Mesodermal cell (in vitro differentiated cells): Measurements from ENCODE around the gene TRIM41.
A peak's percentile ranks its signal among the peaks of the same experiment; 100 is the strongest.

ENCODE experiments used
- H3K27ac ChIP-seq: 2 replicates; pipeline ENCODE4 v1.7.0; 2013; ENCODE audit warnings: mild to moderate bottlenecking, low read depth, low read length, moderate library complexity; ENCODE audit not compliant: severe bottlenecking
- H3K36me3 ChIP-seq: 2 replicates; pipeline ENCODE4 v1.7.1; 2013; ENCODE audit warnings: mild to moderate bottlenecking, low read length, moderate library complexity; ENCODE audit not compliant: control insufficient read depth, insufficient read depth
- H3K4me1 ChIP-seq: one replicate; pipeline ENCODE4 v1.7.1; 2013; ENCODE audit warnings: mild to moderate bottlenecking, low read length; ENCODE audit not compliant: insufficient read depth, control insufficient read depth, poor library complexity, severe bottlenecking
- H3K4me3 ChIP-seq: 2 replicates; pipeline ENCODE4 v1.7.0; 2013; ENCODE audit warnings: low read length, control low read depth, mild to moderate bottlenecking; ENCODE audit not compliant: insufficient read depth, poor library complexity, severe bottlenecking; ENCODE audit errors: extremely low read depth
- H3K9me3 ChIP-seq: 2 replicates; pipeline ENCODE4 v1.7.1; 2013; ENCODE audit warnings: mild to moderate bottlenecking, low read length, moderate library complexity; ENCODE audit not compliant: control insufficient read depth
- WGBS, 2 experiments: methylation state at CpG; one replicate each; pipeline ENCODE4 v1.1.5; 2013; ENCODE audit warnings: missing lambda C conversion rate in 2 of 2; ENCODE audit not compliant: insufficient coverage in 2 of 2; 5-methylcytosine and 5-hydroxymethylcytosine counted together

Gene TRIM41

GRCh38 chr5:181221792-181222629, 1.1 kb upstream of the TRIM41 start:
- WGBS, 2 experiments = 2 to 3% methylated on average over 49 to 50 of the region's 50 CpGs
- no peaks in the 10 kb centered on the region for H3K9me3 ChIP-seq

GRCh38 chr5:181222630-181223057, 437 bp upstream of the TRIM41 start:
- H3K4me3 ChIP-seq = peak overlapping the region; percentile 73
- WGBS, 2 experiments = 0% methylated on average over 11 to 12 of the region's 18 CpGs
- H3K36me3 ChIP-seq = peaks cover 24% of the 10 kb centered on the region
- no peaks in the 10 kb centered on the region for H3K4me1 ChIP-seq
- no peaks in the 10 kb centered on the region for H3K9me3 ChIP-seq
- H3K27ac ChIP-seq = peak overlapping the region; percentile 97

More at GRCh38 chr5:181221792-181222629, 1.1 kb upstream of the TRIM41 start:
- Histone ChIP-seq H3K4me3 (peak overlapping the region; percentile 73), H3K36me3 (peaks cover 18% of the 10 kb centered on the region), H3K27ac (peak overlapping the region; percentile 97), H3K4me1 (no peaks in the 10 kb centered on the region)

GRCh38 chr5:181223729-181224389, 778 bp downstream of the TRIM41 start:
- no peaks in the 10 kb centered on the region for H3K4me1 ChIP-seq
- H3K4me3 ChIP-seq = peak overlapping the region; percentile 73
- H3K9me3 ChIP-seq = no peaks in the 10 kb centered on the region
- peak overlapping the region; percentile 97 for H3K27ac ChIP-seq
- H3K36me3 ChIP-seq = peaks cover 28% of the 10 kb centered on the region
- WGBS, 2 experiments = 7% methylated on average over 15 to 16 of the region's 31 CpGs

GRCh38 chr5:181224390-181225229, 1.5 kb downstream of the TRIM41 start:
- Histone ChIP-seq H3K9me3 (no peaks in the 10 kb centered on the region), H3K36me3 (peaks cover 36% of the 10 kb centered on the region), H3K27ac (peak overlapping the region; percentile 97), H3K4me1 (no peaks in the 10 kb centered on the region), H3K4me3 (peak overlapping the region; percentile 73)
- 89 to 91% methylated on average over 19 to 22 of the region's 22 CpGs for WGBS, 2 experiments

- WGBS, 2 experiments = 90 to 95% methylated on average over 13 of the region's 13 CpGs
- peaks cover 73% of the 10 kb centered on the region for H3K36me3 ChIP-seq
- no peak overlapping the region for H3K4me3 ChIP-seq
Observed at GRCh38 chr5:181229996-181230395, 6.9 kb downstream of the TRIM41 start.

GRCh38 chr5:181230551-181230950, 7.5 kb downstream of the TRIM41 start:
- Histone ChIP-seq H3K4me1 (no peaks in the 10 kb centered on the region), H3K36me3 (peaks cover 72% of the 10 kb centered on the region), H3K27ac (no peak overlapping the region), H3K4me3 (no peak overlapping the region), H3K9me3 (no peaks in the 10 kb centered on the region)
- WGBS, 2 experiments = 89 to 93% methylated on average over 5 to 6 of the region's 6 CpGs

More at GRCh38 chr5:181229996-181230395, 6.9 kb downstream of the TRIM41 start:
- H3K9me3 ChIP-seq = no peaks in the 10 kb centered on the region
- no peaks in the 10 kb centered on the region for H3K4me1 ChIP-seq
- no peak overlapping the region for H3K27ac ChIP-seq

- Histone ChIP-seq H3K4me3 (no peak overlapping the region), H3K27ac (no peak overlapping the region), H3K9me3 (no peaks in the 10 kb centered on the region), H3K36me3 (peaks cover 78% of the 10 kb centered on the region), H3K4me1 (no peaks in the 10 kb centered on the region)
- 84 to 97% methylated on average over 4 to 7 of the region's 7 CpGs for WGBS, 2 experiments
Observed at GRCh38 chr5:181231432-181231831, 8.4 kb downstream of the TRIM41 start.

GRCh38 chr5:181232593-181232992, 9.5 kb downstream of the TRIM41 start:
- Histone ChIP-seq H3K27ac (no peak overlapping the region), H3K36me3 (peaks cover 79% of the 10 kb centered on the region)

GRCh38 chr5:181233088-181233800, 10.2 kb downstream of the TRIM41 start:
- WGBS, 2 experiments = 93% methylated on average over 12 to 15 of the region's 16 CpGs
- H3K9me3 ChIP-seq = no peaks in the 10 kb centered on the region
- H3K36me3 ChIP-seq = peaks cover 82% of the 10 kb centered on the region
- no peak overlapping the region for H3K4me3 ChIP-seq
- no peak overlapping the region for H3K27ac ChIP-seq
- H3K4me1 ChIP-seq = no peaks in the 10 kb centered on the region

More at GRCh38 chr5:181232593-181232992, 9.5 kb downstream of the TRIM41 start:
- 93 to 97% methylated on average over 13 to 15 of the region's 18 CpGs for WGBS, 2 experiments
- Histone ChIP-seq H3K9me3 (no peaks in the 10 kb centered on the region), H3K4me1 (no peaks in the 10 kb centered on the region), H3K4me3 (no peak overlapping the region)
